Upper lobe of left lung (tissue), 6 donors: ENCODE results near the gene USP32. TPM values are rescaled to one million over a fixed set of nuclear protein-coding genes. Genes with fewer than 3 reads are reported as not detected.
"Not testable (repeated sequence)": the region's sequence is repeated elsewhere in the genome, so short reads cannot be mapped to it uniquely, and the experiment has no call there.

Experiments used
- ATAC-seq, 2 donors: fragments of 200-7000 bp; cut with Tn5 transposase; one replicate each; pipeline ENCODE4 v1.9.1; 2022; ENCODE audit warnings: mild to moderate bottlenecking in 2 of 2, moderate library complexity in 2 of 2; ENCODE audit not compliant: low FRiP score in 2 of 2
- DNase-seq, 2 donors: peaks; one replicate each; pipeline ENCODE4 v3.0.0-alpha.2; 2019 to 2020
- H3K27ac ChIP-seq, 4 donors: fragments of 200-600 bp; sonication (generic); one replicate each; pipeline ENCODE4 v1.5.1; 2016 to 2019
- H3K27me3 ChIP-seq, 4 donors: fragments of 200-600 bp; sonication (generic); one replicate each; pipeline ENCODE4 v1.5.1; 2017 to 2019
- H3K36me3 ChIP-seq, 4 donors: fragments of 200-600 bp; sonication (generic); one replicate each; pipeline ENCODE4 v1.5.1; 2016 to 2019
- H3K4me1 ChIP-seq, 4 donors: fragments of 200-600 bp; sonication (generic); one replicate each; pipeline ENCODE4 v1.5.1; 2018 to 2019
- H3K4me3 ChIP-seq, 4 donors: fragments of 200-600 bp; sonication (generic); one replicate each; pipeline ENCODE4 v1.5.1; 2017 to 2019; ENCODE audit warnings: mild to moderate bottlenecking in 2 of 4, moderate library complexity in 1 of 4
- H3K9me3 ChIP-seq, 4 donors: fragments of 200-600 bp; sonication (generic); one replicate each; pipeline ENCODE4 v1.5.1; 2018 to 2019
- CTCF ChIP-seq, 6 experiments: fragments of 450-650 bp in 4 of 6; fragments of 200-600 bp in 2 of 6; sonication (generic) in 2 of 6; IDR thresholded peaks; one replicate each; pipeline ENCODE4 v1.5.1; 2016 to 2019; ENCODE audit warnings: antibody characterized with exemption in 6 of 6
- EP300 ChIP-seq, 4 donors: sonication (generic); formaldehyde crosslinking; IDR thresholded peaks; one replicate each; pipeline ENCODE4 v1.5.1; 2017; ENCODE audit warnings: antibody characterized with exemption in 4 of 4, control low read depth in 2 of 4
- POLR2A ChIP-seq, 4 donors: fragments of 450-650 bp; IDR thresholded peaks; one replicate each; pipeline ENCODE4 v1.5.1; 2016 to 2017; ENCODE audit warnings: antibody characterized with exemption in 4 of 4, mild to moderate bottlenecking in 2 of 4
- POLR2AphosphoS5 ChIP-seq, 2 donors: sonication (generic); formaldehyde crosslinking; IDR thresholded peaks; one replicate each; pipeline ENCODE4 v1.5.1; 2017; ENCODE audit warnings: antibody characterized with exemption in 2 of 2
- WGBS, 2 donors: methylation state at CpG; one replicate each; pipeline ENCODE4 v1.1.5; 2017 to 2018; 5-methylcytosine and 5-hydroxymethylcytosine counted together
- total RNA-seq, 6 donors: library from RNA; depleted of rRNA in 4 of 6; stranded (reverse); fragments of >200 nt in 4 of 6; gene quantifications; one replicate each; pipeline versions ENCODE4 v1.1.0 to v1.2.1, GENCODE V29; 2016 to 2021
- donor health status: DM: no; HTN: no; CAD: no; lungs with moderate emphysema.
- donor health status: DM: no; HTN: yes; CAD: no; lungs with severe emphysema.

The USP32 gene
- total RNA-seq, 6 donors from 2014 or later = 69.5 to 115 (median 86.3) TPM

DNA sequence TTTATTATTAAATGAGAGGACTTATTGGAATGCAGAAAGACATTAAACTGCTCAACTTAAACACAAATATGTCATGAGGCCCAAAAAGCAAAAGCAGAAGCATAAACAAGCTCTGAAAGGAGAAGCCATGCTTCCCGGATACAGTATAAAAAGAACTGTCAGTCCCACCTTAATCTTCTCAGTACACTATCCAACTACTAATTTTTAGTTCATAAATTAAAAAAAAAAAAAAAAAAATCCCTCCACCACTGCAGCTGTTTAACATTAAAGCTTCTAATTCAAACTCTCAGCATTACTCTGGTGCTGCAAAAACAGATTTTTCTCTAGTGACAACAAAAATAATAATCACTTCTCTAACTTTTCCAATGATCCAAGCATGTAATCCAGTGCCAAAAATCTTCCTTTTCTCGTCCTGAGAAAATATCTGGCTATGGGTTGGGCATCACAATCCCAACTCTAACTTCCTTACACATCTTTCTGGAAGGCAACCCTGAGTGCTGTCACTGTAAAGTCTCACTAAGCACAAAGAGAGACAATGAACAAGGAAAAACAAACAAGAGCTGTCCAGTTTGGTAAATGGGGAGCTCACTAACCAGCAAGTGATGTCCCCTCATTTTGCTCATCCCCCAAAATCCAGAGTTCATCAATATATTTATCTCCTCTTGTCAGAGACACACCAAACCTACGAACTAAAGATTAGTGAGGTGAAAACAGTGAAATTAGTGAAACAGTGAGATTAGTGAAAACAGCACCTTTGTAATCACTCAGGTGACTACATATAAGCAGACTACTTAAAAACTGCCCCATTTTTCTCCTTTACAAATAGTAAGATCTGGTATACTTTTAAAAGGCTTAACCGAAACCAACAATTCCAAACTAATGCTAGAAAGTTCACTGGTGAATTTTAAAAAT is 5.5 kb downstream of the USP32 start:
- peaks cover 53 to 84% (median 60%) of the 10 kb centered on the region in 4 donors for H3K4me1 ChIP-seq
- no peaks in the 10 kb centered on the region for H3K27me3 ChIP-seq
- WGBS, 2 donors = 61 to 63% methylated on average over 4 of the region's 4 CpGs
- no peak overlapping the region for H3K27ac ChIP-seq
- no peak for TF ChIP-seq POLR2AphosphoS5 (IDR thresholded peaks at IDR 0.05)
- no peak for TF ChIP-seq CTCF (IDR thresholded peaks at IDR 0.05)
- TF ChIP-seq EP300 (IDR thresholded peaks at IDR 0.05) = no peak
- no peak for TF ChIP-seq POLR2A (IDR thresholded peaks at IDR 0.05)
- no peaks in the 10 kb centered on the region for H3K36me3 ChIP-seq
- H3K4me3 ChIP-seq = no peak overlapping the region
- H3K9me3 ChIP-seq = no peaks in the 10 kb centered on the region
- ATAC-seq = no peak
- no peak for DNase-seq

DNA sequence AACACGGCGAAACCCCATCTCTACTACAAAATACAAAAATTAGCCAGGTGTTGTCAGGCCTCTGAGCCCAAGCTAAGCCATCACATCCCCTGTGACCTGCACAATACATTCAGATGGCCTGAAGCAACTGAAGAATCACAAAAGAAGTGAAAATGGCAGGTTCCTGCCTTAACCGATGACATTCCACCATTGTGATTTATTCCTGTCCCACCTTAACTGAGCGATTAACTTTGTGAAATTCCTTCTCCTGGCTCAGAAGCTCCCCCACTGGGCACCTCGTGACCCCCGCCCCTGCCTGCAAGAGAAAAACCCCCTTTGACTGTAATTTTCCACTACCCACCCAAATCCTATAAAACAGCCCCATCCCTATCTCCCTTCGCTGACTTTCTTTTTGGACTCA is 7.0 kb downstream of the USP32 start:
- not testable (repeated sequence) for ATAC-seq

DNA sequence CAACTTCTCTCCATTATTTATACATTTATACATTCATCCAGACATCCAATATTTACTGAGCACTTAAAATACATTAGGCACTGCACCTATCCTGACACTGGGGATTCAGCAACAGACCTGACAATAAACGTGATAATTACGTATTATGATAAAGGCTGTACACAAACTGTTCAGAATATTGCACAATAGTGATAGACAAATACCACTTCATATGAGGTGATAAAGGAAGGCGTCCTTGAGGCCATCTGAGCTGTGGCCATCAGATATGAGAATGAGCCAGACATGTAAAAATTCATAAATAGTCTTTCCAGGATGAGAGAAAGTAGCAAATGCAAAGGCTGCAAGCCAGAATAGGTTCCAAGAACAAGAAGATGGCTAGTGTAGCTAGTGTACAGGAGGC is 8.6 kb downstream of the USP32 start:
- ATAC-seq (no peak), DNase-seq (no peak)
- Histone ChIP-seq H3K9me3 (no peaks in the 10 kb centered on the region), H3K36me3 (no peaks in the 10 kb centered on the region), H3K4me3 (no peak overlapping the region), H3K27me3 (no peaks in the 10 kb centered on the region), H3K27ac (no peak overlapping the region), H3K4me1 (peaks cover 31 to 55% (median 36%) of the 10 kb centered on the region in 4 donors)
- WGBS, 2 donors = 49 to 56% methylated on average over 3 of the region's 3 CpGs
- TF ChIP-seq POLR2A (IDR thresholded peaks at IDR 0.05) (no peak), EP300 (IDR thresholded peaks at IDR 0.05) (no peak), CTCF (IDR thresholded peaks at IDR 0.05) (no peak), POLR2AphosphoS5 (IDR thresholded peaks at IDR 0.05) (no peak)

More for the DNA sequence above, 7.0 kb downstream of the USP32 start:
- H3K4me3 ChIP-seq, H3K9me3 ChIP-seq, H3K36me3 ChIP-seq, H3K27me3 ChIP-seq, DNase-seq: not testable (repeated sequence)
- 96 to 98% methylated on average over 7 of the region's 7 CpGs for WGBS, 2 donors
- Histone ChIP-seq H3K27ac (peak overlapping the region in 1 of 4 donors; percentile 19), H3K4me1 (peaks cover 47 to 71% (median 52%) of the 10 kb centered on the region in 4 donors)

DNA sequence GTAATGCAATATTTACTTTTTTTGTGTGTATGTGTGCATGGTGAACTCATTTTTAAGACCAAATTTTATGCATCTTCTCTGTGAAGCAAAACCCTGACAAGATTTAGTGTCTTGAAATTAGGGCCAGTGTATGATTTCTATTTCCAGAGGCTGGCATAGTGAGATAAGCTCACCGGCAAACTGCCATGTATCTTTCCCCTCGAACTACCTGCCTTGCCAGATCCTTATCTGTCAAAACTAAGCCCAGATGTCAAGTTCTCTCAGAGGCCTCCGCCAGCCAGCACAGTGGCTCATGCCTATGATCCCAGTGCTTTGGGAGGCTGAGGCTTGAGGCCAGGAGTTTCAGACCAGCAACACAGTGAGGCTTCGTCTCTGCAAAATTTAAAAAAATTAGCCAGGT is 10.0 kb downstream of the USP32 start:
- Histone ChIP-seq H3K36me3 (peaks cover 0 to under 1% (median 0%) of the 10 kb centered on the region in 4 donors), H3K27ac (no peak overlapping the region), H3K9me3 (no peaks in the 10 kb centered on the region), H3K27me3 (no peaks in the 10 kb centered on the region), H3K4me3 (no peak overlapping the region), H3K4me1 (peaks cover 21 to 46% (median 31%) of the 10 kb centered on the region in 4 donors)
- WGBS, 2 donors = 71 to 81% methylated on average over 4 of the region's 4 CpGs
- no peak for ATAC-seq
- DNase-seq = no peak
- TF ChIP-seq POLR2AphosphoS5 (IDR thresholded peaks at IDR 0.05) = no peak
- no peak for TF ChIP-seq CTCF (IDR thresholded peaks at IDR 0.05)
- TF ChIP-seq EP300 (IDR thresholded peaks at IDR 0.05) = no peak
- TF ChIP-seq POLR2A (IDR thresholded peaks at IDR 0.05) = no peak

DNA sequence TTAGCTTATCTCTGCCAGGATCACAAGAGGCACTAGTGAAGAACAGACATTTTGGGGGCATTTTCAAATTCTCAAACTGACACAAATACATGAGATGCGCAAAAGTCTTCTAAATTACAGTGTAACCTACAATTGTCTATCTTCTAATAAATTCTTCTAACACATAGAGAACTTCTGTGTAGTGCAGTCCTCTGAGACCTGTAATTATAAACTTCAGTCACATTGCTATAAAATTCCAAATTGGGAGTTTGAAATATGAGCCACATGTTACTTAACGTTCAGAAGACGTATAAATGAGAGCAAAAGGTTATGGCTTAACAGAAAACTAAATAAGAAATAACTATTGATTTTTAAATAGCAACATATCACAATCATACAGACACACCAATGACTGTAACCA is 12.5 kb downstream of the USP32 start:
- not testable (repeated sequence) for DNase-seq, ATAC-seq, H3K9me3 ChIP-seq, H3K27me3 ChIP-seq, H3K36me3 ChIP-seq, H3K27ac ChIP-seq, H3K4me3 ChIP-seq
- WGBS, 2 donors = 46 to 59% methylated on average over 2 of the region's 3 CpGs
- peaks cover 6 to 25% (median 11%) of the 10 kb centered on the region in 4 donors for H3K4me1 ChIP-seq

DNA sequence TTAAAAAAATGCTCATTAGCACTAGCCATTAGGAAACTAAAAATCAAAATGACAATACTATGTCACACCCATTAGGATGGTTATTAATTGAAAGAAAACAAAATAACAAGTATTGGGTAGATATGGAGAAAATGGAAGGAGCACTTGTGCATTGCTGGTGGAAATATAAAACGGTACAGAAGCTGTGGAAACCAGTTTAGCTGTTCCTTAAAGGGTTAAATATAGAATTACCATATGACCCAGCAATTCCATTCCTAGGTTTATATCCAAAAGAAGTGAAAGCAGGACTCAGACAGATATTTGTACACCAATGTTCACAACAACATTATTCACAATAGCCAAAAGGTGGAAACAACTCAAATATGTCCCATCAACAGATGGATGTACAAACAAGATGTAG is 13.7 kb downstream of the USP32 start:
- not testable (repeated sequence) for DNase-seq, H3K27me3 ChIP-seq, H3K27ac ChIP-seq, H3K4me3 ChIP-seq, ATAC-seq, H3K36me3 ChIP-seq, H3K9me3 ChIP-seq
- 95 to 96% methylated on average over 1 of the region's 1 CpG for WGBS, 2 donors
- H3K4me1 ChIP-seq = peaks cover 1 to 12% (median 2%) of the 10 kb centered on the region in 4 donors
